Heart left ventricle (tissue), 16 donors: ENCODE data around the gene ESRRG. TPM values are rescaled to one million over a fixed set of nuclear protein-coding genes. Genes with fewer than 3 reads are reported as not detected.

Experiments used
- ATAC-seq, 4 donors: fragments of 200-7000 bp; cut with Tn5 transposase; one replicate each; pipeline ENCODE4 v1.9.1; 2020 to 2022; ENCODE audit warnings: moderate library complexity in 4 of 4, mild to moderate bottlenecking in 3 of 4, moderate number of reproducible peaks in 1 of 4
- DNase-seq, 5 donors: peaks; one replicate each; pipeline ENCODE4 v3.0.0-alpha.2; 2020
- H3K27ac ChIP-seq, 12 donors: fragments of 200-600 bp; sonication (generic) in 4 of 12; one replicate each; pipeline versions ENCODE4 v1.5.0 to v1.8.0; 2016 to 2022; ENCODE audit warnings: mild to moderate bottlenecking in 2 of 12
- H3K27me3 ChIP-seq, 9 donors: fragments of 200-600 bp; sonication (generic) in 2 of 9; one replicate each; pipeline versions ENCODE4 v1.5.1 to v1.8.0; 2016 to 2022; ENCODE audit warnings: mild to moderate bottlenecking in 3 of 9
- H3K36me3 ChIP-seq, 9 donors: fragments of 200-600 bp; sonication (generic) in 2 of 9; one replicate each; pipeline versions ENCODE4 v1.5.0 to v1.8.0; 2018 to 2022; ENCODE audit warnings: mild to moderate bottlenecking in 2 of 9
- H3K4me1 ChIP-seq, 12 donors: fragments of 200-600 bp; sonication (generic) in 4 of 12; one replicate each; pipeline versions ENCODE4 v1.5.0 to v1.8.0; 2016 to 2022; ENCODE audit warnings: mild to moderate bottlenecking in 3 of 12
- H3K4me3 ChIP-seq, 12 donors: fragments of 200-600 bp; sonication (generic) in 4 of 12; one replicate each; pipeline versions ENCODE4 v1.5.0 to v1.8.0; 2017 to 2022; ENCODE audit warnings: mild to moderate bottlenecking in 9 of 12, moderate library complexity in 4 of 12
- H3K9me3 ChIP-seq, 12 donors: fragments of 200-600 bp; sonication (generic) in 4 of 12; one replicate each; pipeline versions ENCODE4 v1.5.0 to v1.8.0; 2016 to 2022; ENCODE audit warnings: mild to moderate bottlenecking in 1 of 12
- CTCF ChIP-seq, 12 donors: fragments of 200-600 bp; sonication (generic) in 4 of 12; IDR thresholded peaks; one replicate each; pipeline versions ENCODE4 v1.5.0 to v1.8.0; 2018 to 2022; ENCODE audit warnings: antibody characterized with exemption in 12 of 12, mild to moderate bottlenecking in 5 of 12
- POLR2A ChIP-seq, 2 donors: fragments of 450-650 bp; IDR thresholded peaks; one replicate each; pipeline ENCODE4 v1.6.1; 2017; ENCODE audit warnings: antibody characterized with exemption in 2 of 2, mild to moderate bottlenecking in 2 of 2, moderate library complexity in 2 of 2
- WGBS, 4 donors: extraction: QIAGEN DNeasy Blood & Tissue Kit in 2 of 4; methylation state at CpG; one replicate each; pipeline versions ENCODE4 v1.1.5 to v1.1.7; 2013 to 2018; 5-methylcytosine and 5-hydroxymethylcytosine counted together
- intact Hi-C, 10 donors: fragments of 100-400 bp; cut with DNase I; formaldehyde crosslinking; loops; one replicate each; pipeline versions ENCODE4 v1.11.1 to v1.14.2; 2022
- polyA plus RNA-seq, 2 donors: library from polyadenylated mRNA; stranded (reverse); fragments of 200-250 nt; gene quantifications; one replicate each; pipeline ENCODE4 v1.2.3, GENCODE V29; 2013
- total RNA-seq, 9 donors: library from RNA; depleted of rRNA in 2 of 9; stranded (reverse); fragments of >200 nt in 2 of 9; fragmentation: NEBNext Ultra II Directional in 3 of 9; extraction: Animal tissue kit (Norgen Biotek cat#: 25700) in 3 of 9; gene quantifications; one replicate each; pipeline versions ENCODE4 v1.1.0 to v1.2.4, GENCODE V29; 2016 to 2023
- donor health status: ischemic (EF 13 %, LVEDD 7.1; RV severe dilation, severe dysfunction).
- donor health status: healthy with polysubstance abuse.
- donor health status: DM: no; HTN: yes; CAD: no.
- donor health status: DM: no; HTN: no; CAD: no.
- donor health status: ischemic (EF 25% LVEDD 6.9; RV normal size, moderate dysfunction).
- donor health status: ischemic (EF 25% LVEDD 5.7; RV mildly dilated, moderate dysfunction).
- donor health status: healthy.
- donor health status: DM: yes; HTN: yes; CAD: no.
- donor health status: ischemic (EF 35%, LVEDD 5.7; RV mildly dilated, moderate dysfunction).
- donor health status: nonischemic (EF 11% LVEDD 7.7; RV severe dilation, severe dysfunction).
- donor health status: DM: yes; HTN: yes; CAD: no.
- donor health status: PGD.
- donor health status: ischemic (EF 29% LVEDD 5.4; RV normal size, mild dysfunction).
- donor health status: nonischemic (EF 23%, LVEDD 6.1; RV moderate dilation, normal function).

ESRRG gene
- total and polyA plus RNA-seq, 11 donors = 5.4 to 45.2 (median 31.3) TPM

- H3K9me3 ChIP-seq = no peaks in the 10 kb centered on the region
- TF ChIP-seq CTCF (IDR thresholded peaks at IDR 0.05) = no peak
- TF ChIP-seq POLR2A (IDR thresholded peaks at IDR 0.05) = no peak
- H3K4me3 ChIP-seq = no peak overlapping the region
- H3K27ac ChIP-seq = no peak overlapping the region
- no peaks in the 10 kb centered on the region for H3K27me3 ChIP-seq
- intact Hi-C loops = no loop called here
- WGBS, 4 donors = 66 to 76% (median 66%) methylated on average over 1 of the region's 1 CpG
- H3K4me1 ChIP-seq = no peaks in the 10 kb centered on the region
- no peak for ATAC-seq
- no peaks in the 10 kb centered on the region for H3K36me3 ChIP-seq
- no peak for DNase-seq
These were observed 238.2 kb downstream of the ESRRG start for GRCh38 chr1:216485042-216485441.

GRCh38 chr1:216483672-216484401 is 239.4 kb downstream of the ESRRG start:
- Histone ChIP-seq H3K4me1 (no peaks in the 10 kb centered on the region), H3K9me3 (no peaks in the 10 kb centered on the region), H3K27ac (no peak overlapping the region), H3K36me3 (no peaks in the 10 kb centered on the region), H3K4me3 (no peak overlapping the region), H3K27me3 (no peaks in the 10 kb centered on the region)
- 73 to 86% (median 81%) methylated on average over 1 of the region's 1 CpG for WGBS, 4 donors
- TF ChIP-seq CTCF (IDR thresholded peaks at IDR 0.05) (no peak), POLR2A (IDR thresholded peaks at IDR 0.05) (no peak)
- intact Hi-C loops = no loop called here
- ATAC-seq = no peak
- DNase-seq = no peak

- H3K9me3 ChIP-seq = no peaks in the 10 kb centered on the region
- ATAC-seq (no peak), DNase-seq (no peak)
- H3K27me3 ChIP-seq = no peaks in the 10 kb centered on the region
- TF ChIP-seq CTCF (IDR thresholded peaks at IDR 0.05) (no peak), POLR2A (IDR thresholded peaks at IDR 0.05) (no peak)
- no peak overlapping the region for H3K27ac ChIP-seq
- H3K4me1 ChIP-seq = no peaks in the 10 kb centered on the region
- 47 to 63% (median 58%) methylated on average over 3 of the region's 3 CpGs for WGBS, 4 donors
- no peak overlapping the region for H3K4me3 ChIP-seq
- intact Hi-C loops = no loop called here
- H3K36me3 ChIP-seq = no peaks in the 10 kb centered on the region
These were observed 240.6 kb downstream of the ESRRG start for GRCh38 chr1:216482620-216483019.

- intact Hi-C loops = no loop called here
- Histone ChIP-seq H3K27me3 (no peaks in the 10 kb centered on the region), H3K9me3 (no peaks in the 10 kb centered on the region), H3K4me3 (no peak overlapping the region), H3K27ac (no peak overlapping the region), H3K36me3 (no peaks in the 10 kb centered on the region), H3K4me1 (no peaks in the 10 kb centered on the region)
- TF ChIP-seq CTCF (IDR thresholded peaks at IDR 0.05) (no peak), POLR2A (IDR thresholded peaks at IDR 0.05) (no peak)
- ATAC-seq = no peak
- no peak for DNase-seq
- 95 to 98% (median 96%) methylated on average over 8 of the region's 8 CpGs for WGBS, 4 donors
These were observed 245.0 kb downstream of the ESRRG start for GRCh38 chr1:216478238-216478637.
